GM21390 (cell line): ENCODE measurements around the gene MRPL36.
"Not testable (repeated sequence)": the region's sequence is repeated elsewhere in the genome, so short reads cannot be mapped to it uniquely, and the experiment has no call there.

Experiments
- ATAC-seq: cut with Tn5 transposase; IDR thresholded peaks from one replicate; pipeline ENCODE4 v1.9.1; 2021; ENCODE audit not compliant: unreplicated experiment

Gene MRPL36

DNA sequence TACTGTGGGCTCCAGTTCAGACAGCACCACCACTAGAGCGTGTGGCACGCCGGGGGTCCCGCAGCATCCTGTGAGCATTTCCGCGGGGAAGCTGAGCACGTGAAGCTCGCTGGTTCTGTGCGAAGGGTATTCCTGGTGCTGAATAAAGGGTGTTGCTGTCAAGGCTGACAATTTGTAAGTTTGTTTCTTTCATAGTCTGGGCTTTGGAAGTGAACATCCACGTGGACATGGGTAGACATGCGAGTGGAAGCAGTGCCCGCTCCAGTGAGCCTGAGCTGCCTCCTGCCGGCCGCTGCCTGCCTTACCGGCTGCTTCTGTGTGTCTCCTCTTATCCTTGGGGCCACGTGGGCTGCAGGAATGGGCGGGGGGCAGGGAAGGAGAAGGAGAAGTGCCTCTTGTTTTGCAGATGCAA lies 16.2 kb upstream of the MRPL36 start:
- ATAC-seq: no peak

DNA sequence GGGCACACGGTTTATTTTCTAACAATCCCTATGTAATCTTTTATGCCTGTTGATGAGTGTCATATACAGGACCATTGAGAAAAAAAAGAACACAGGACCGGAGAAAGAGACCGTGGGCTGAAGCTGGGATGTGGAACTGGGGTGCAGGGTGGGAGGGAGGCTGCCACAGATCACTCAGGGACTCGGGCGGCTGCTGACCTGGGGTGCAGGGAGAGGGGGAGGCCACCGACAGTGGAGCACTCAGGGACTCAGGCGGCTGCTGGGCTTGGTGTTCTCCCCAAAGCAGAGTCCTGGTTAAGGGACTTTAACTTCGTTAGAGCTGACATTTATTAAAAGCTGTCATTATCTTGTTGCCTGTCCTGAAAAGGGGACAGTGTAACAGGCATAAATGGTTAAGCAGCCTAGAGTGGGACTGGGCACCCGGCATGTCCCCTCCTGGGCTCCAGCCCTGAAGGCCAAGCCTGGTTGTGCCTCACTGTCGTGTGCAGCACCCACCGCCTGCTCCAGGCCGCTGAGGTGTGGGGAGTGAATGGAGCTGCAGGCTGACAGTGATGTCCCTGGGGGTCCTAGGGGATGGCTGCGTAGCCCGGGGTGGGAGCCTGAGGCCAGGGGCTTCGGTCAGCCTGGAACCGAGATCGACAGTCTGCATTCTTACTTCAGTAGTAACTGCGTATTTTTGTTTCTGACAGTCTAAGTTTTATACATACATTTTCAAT lies 15.6 kb upstream of the MRPL36 start:
- ATAC-seq: no peak

DNA sequence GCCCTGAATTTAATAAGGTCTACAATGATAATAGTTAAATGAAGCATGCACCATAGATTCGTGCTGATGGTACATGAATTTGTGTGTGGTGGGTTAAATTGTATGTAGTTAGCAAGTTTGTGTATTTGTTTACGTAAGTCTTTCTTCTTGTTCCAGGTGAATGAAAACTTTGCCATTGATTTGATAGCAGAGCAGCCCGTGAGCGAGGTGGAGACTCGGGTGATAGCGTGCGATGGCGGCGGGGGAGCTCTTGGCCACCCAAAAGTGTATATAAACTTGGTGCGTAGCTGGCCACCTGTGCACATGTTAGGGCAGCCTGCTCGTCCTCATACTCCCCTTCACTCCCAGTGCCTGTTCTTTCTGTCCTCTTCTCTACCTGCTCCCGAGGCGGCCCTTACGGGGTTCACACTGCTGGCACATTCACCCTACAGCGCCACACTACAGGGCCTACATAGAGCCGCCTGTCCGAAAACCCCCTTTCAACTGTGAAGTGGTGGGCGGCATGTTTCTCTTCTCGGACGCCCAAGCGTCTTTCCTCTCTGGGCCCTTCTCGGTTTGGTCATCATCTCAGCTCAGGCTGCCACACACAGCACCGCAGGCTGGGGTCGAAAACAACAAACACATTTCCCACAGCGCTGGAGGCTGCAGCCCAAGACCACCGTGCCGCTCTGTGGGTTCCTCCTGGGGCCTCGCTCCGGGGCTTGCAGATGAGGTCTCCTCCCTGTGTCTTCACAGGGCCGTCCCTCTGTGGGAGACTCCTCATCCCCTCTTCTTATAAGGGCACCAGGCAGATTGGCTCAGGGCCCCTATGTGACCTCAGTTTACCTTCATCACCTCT lies 14.8 kb upstream of the MRPL36 start:
- no peak for ATAC-seq

DNA sequence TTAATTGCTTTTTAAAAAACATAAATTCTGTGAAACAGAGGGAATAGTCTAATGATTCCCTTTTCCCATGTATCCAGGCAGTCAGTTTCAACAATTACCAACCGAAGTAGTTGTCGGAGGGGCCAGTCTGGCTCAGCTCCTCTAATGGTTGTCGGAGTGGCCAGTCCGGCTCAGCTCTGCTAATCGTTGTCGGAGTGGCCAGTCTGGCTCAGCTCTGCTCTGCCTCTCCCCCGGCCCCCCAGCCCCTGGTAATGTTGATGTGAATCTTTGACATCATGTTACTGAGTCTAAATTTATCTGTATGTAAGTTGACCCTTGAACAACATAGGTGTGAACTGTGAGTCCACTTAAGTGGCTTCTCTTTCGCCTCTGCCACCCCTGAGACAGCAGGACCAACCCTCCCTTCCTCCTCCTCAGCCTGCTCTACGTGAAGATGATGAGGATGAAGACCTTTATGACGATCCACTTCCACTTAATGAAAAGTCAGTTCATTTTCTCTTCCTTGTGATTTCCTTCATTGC lies 11.0 kb upstream of the MRPL36 start:
- no peak for ATAC-seq

DNA sequence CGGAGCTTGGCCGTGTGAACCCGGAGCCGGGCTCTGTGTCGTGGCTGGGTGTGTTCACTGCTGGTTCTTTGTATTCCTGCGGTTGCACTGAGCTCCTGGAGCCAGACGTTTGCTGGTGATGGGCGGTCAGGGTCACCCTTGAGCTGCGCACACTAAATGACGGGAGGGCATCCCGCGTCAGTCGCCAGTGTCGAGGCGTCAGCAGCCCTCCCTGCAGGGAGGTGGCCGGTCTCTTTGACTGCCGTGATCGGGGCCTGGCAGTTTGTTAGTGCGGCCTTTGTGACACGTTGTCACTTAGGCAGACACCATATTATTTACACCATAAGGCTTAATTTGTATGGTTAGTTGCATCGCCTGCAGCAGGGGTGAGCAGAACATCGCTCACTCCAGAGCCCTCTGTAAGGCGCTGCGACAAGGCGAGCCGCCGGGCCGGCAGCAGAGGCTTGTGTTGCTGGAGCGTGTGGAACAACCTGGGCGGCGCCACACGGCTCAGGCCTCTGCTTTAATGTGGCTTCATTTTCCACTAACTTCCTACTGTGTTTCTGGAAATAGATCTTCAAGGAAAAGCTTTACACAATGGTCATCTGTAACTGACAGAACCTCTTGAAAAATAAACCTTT lies 9.9 kb upstream of the MRPL36 start:
- ATAC-seq: no peak

DNA sequence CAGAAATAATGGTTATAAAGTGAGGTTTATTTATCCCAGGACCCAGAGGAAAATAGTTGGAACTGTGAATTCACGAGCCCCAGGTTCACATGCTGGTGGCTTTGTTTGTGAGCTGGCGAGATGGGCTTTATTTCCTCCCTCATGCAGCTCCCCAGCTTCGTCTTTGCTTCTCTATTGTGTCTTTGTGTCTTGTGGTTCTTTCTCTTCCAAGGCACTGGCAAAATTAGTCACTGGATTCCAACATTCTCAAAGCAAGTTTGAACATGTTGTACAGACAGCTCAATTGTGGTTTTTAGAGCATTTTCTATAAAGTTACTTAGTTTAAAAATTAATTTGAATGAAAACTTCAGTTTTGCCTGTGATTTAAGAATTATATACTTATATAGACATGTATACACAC lies 8.8 kb upstream of the MRPL36 start:
- no peak for ATAC-seq

DNA sequence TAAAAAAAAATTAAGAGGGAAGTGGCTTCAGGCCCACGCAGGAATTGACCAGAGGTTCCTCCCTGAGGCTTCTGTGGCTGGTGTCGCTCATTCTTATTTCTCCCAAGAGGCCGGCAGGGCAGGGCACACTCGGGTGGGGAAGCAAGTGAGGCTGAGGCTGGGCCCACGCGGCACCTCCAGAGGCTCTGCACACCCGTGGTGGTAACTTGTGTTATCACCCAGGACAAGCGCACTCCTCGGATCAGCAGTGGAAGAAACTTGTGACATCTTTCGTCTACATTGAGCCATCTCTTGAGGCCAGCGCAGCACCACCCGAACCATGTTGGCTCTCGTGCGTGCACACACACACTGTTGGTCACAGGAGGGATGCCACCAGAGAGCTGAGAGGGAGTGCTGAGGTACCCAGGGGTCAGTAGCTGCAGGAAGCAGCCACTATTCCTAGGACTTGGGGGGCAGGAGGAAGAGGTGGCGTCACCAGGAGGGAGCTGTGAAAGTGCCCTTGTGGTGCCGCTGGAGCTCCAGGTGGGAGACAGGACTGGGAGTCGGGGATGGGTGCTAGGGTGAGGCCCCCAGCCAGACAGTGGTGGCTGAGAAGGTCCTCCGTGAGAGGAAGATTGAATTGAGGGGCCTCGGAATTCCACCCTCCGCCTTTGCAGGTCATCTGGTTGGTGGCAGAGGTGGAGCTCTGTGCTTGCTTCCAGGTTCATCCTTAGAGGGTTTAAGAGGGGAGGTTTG lies 8.0 kb upstream of the MRPL36 start:
- ATAC-seq: no peak

DNA sequence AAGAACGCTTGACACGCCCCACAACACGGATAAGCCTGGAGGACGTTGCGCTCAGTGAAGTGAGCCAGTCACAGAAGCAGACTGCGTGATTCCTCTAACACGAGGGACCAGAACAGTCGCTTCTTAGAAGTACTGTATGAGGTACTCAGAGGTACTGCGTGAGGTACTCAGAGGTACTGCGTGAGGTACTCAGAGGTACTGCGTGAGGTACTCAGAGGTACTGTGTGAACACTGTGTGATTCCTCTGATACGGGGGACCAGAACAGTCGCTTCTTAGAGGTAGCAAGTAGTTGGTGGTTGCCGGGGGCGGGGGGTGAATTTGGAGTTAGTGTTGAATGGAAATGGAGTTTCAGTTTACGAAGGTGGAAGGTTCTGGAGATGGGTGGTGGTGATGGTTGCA lies 7.3 kb upstream of the MRPL36 start:
- no peak for ATAC-seq

DNA sequence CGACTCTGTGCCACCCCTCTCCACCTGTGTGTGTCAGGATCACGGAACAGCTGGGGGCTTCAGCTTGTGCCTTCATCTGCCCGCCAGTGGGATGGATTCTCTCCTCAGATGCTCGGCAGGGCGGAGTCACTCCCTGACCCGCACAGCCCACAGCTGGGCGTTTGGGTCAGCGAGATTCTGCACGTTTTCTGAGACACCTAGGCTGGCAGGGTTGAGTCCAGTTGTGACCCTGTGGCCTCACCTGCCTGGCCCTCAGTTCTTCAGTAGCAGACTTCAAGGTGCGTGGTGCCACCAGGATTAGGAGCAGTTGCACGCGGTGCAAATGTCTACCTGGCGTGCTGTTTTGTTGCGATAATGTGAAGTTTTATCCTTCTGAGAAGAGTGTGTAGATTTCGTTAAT lies 6.6 kb upstream of the MRPL36 start:
- no peak for ATAC-seq

DNA sequence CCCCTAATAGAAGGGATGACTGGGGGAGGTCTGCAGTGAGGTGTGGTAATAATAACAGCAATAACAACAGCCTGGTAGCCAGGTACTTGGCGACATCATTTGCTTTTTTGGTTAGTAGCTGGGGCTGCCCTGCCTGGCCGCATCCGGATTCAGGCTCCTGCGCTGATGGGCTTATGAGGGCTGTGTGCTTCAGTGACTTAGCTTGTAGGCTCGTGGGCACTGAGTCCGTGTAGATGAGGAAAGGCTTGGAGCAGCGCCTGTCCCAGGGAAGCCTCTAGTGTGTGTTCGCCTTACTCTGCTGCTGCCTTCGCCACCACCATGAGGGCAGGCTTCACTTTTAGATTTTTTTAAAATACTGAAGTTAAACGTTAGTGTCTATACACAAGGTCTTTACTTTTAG lies 6.1 kb upstream of the MRPL36 start:
- no peak for ATAC-seq

DNA sequence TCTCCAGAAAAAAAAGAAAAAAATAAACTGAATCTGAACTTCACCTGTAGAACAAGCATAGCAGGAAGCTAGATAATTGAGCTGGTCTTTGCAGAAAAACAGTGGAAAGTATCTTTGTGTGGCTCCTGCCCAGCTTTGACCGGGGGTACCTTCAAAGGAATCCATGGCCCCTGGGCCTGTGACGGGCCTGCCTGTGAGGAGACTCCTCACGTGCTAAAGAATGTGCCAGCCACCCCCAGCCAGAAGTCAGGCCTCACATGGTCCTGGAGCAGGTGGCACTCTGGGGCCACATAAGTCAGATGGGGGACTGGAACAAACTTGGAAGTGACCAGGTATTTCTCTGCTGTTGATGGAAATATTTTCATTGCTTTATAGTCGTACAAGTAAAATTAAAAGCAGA lies 5.7 kb upstream of the MRPL36 start:
- ATAC-seq: no peak

DNA sequence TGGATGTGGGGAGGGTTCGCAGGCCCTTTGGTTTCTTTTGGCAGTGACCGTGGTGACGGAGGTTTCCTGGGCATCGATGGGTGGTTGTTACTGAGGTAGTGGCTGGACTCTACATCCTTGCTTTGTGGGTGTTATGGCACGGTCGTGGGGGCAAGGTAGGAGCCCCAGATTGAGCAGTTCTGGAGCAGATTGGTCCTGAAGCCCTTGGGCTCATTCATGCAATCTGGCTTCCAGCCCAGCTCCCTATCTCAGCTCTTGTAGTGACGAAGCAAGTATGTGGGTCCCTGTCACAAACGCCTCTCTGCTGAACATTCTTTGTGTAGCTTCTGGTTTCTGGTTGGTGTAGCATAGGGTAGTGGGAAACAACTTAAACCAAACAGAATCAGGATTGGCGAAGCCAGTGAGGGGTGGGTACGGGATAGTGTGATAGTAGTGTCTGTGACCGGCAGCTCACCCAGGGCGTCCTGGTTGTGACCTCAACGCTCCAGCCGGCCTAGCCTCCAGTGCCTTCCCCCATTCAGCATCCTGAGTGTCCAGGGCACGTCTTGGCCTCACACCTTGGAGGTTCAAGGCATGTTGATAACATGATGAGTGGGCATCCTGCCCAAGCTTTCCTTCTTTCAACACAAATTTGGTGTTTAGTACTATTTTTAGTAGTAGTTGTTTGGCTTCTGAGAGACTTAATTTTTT lies 4.5 kb upstream of the MRPL36 start:
- ATAC-seq: no peak

DNA sequence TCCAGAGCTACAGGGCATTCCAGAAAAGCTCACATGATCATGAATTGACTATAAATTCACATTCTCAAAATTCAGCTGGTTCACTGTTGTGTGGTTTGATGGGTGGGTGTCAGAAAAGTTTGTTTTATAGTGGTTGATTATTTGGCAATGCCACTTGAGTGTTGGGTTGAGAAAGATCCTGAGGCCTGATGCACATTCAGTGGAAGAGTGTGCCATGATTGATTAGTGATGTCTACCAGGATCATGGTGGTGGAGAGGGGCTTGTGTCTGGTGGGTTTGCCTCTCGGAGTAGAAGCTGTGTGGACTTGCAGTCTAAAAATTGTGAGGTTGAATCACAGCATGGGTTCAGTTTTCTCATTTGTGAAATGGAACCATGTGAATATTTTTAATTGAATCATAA lies 3.6 kb upstream of the MRPL36 start:
- ATAC-seq: no peak

DNA sequence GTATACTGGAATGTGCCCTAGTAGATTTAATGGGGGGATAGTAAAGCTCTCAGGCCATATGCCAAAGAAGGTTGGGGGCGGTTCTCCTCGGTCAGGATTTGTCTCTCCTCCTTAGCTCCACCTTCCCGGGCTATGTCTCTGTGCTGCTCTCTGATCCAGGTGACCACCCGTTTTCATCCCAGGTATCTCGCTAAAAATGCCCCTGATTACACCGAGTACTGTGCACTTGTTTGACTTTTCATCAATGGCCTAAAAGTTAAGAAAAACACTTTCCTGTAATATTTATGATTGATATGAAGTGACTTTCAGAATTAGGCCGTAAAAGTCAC lies 2.3 kb upstream of the MRPL36 start:
- ATAC-seq: no peak

DNA sequence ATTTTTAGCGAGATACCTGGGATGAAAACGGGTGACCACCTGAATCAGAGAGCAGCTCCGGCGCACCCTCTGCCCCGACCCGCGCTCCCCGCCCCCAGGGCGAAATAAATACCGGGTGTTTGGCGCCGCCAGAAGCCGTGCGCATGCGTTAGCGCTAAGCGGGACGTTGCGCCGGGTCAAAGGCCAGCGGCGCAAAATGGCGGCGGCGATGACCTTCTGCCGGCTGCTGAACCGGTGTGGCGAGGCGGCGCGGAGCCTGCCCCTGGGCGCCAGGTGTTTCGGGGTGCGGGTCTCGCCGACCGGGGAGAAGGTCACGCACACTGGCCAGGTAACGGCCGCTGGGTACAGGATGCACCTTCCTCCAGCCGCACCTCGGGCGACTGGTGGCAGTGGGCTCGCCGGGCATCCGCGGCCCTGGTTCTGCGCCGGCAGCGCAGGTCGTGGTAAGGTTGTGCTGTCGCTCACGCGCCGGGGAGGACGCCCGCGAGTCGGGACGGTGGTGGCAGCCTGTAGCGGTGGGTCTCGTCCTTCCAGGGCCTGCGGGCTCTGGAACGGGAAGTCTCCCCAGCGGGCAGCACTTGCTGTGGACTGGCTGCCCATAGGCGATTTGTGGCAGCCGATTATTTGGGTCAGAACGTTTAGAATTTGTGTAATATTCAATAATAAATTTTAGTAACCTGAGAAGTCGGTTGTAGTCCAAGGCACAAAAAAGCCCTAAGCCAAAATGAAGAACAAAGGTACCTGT lies 1.8 kb upstream of the MRPL36 start, which contains the start of gene NDUFS6:
TSS of gene NDUFS6 (plus strand) at position 186 of the 745 bp plus-strand sequence. CDS start at position 197, 11 bp downstream.
- ATAC-seq: peak; percentile 60

DNA sequence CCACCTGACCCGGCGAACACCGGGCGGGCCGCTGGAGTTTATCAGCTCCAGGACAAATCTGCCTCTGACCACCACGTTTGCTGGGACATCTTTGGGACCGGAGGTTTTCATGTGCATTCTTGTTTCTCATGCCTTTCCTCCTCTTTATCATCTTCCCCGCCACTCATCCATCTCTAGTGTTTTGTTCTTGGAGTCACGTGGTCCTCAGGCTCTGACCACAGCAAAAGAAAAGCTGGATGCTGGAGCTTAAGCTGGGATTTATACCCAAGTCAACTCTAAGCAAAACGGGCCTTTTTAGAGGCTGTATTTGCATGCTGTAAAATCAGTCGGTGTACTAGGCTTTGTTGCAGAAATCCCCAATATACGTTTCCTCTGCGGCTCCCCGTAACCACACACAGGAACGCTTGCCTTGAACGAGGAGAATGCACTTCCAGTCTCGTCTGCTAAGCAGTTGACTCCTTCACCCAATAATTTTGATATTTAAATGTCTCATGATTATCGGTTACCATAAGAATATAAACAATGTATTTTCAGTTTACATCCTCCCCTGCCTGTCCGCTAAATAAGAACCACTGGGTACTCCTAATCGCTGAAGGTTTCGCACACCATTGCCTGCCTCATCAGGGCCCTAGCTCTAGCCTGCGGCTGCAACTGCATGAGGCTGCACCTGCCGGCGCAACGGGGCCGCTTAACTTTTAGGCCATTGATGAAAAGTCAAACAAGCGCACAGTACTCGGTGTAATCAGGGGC lies 1.0 kb upstream of the MRPL36 start:
- ATAC-seq: peak; percentile 41

DNA sequence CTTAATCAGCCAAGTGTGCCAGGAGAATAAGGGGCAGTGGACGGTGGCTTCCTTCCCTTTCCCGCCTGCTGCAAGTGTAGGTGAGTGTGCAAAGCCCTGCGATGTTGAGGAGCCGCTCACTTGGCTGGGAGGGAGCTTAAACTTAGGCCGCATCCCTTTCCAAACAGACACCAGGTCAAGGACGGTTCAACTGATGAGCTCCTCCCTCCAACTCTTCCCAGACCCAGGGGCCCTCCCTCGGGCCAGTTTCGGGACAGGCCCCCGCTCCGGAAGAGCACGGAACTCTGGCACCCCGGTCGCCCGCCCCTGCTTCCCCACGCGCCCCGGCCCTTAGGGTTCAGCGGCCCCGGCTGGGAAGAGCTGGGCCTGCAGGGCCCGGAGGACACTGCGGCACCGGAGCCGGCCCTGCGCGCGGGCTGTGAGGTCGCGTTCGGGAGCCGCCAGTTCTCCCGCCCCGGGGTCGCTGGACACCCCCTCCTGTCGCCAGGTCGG lies 481 bp downstream of the MRPL36 start:
- peak; percentile 14 for ATAC-seq

DNA sequence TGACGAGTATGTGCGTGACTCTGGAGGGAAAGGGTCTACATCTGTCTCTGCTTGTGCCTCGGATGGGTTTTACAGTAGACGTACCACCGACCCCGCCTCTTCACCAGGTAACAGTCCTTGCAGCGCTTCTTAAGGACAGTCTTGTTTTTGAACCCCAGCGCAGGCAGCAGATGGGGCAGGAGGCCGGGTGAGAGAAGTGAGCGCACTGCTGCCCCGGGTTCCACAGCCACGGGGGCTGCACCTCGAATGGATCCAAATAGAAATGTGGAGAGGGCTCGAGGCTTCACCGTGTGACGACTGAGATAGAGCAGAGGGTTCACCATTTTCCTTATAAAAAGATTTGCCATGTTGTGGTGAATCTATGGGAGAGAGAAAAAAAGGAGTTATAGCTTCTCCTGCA lies 1.0 kb downstream of the MRPL36 start:
- not testable (repeated sequence) for ATAC-seq

DNA sequence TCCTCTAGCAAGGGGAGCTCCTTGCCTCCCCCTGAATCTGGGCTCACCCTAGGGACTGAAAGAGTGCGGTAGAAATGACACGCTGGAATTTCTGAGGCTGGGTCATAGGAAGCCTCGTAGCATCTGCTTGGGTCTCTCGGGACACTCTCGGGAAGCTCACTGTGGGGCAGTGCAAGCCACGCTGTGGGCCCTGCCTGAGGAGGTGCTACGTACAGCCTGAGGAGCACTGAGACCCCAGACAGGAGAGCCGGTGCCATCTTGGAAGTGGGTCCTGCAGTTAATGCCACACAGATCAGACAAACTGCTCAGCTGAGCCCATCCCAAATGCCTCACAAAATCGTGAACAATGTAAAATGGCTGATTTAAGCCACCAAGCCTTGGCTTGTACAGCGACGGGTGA lies 1.8 kb downstream of the MRPL36 start:
- no peak for ATAC-seq
